Colonic mucosa (tissue), 4 donors: Measurements from ENCODE around the gene RPTOR. TPM values are rescaled to one million over a fixed set of nuclear protein-coding genes. Genes with fewer than 3 reads are reported as not detected.

Experiments
- DNase-seq: peaks from one replicate; pipeline ENCODE4 v3.0.0-alpha.2; 2020
- H3K27ac ChIP-seq: fragments of 200-600 bp; one replicate; pipeline ENCODE4 v1.8.0; 2021
- H3K27me3 ChIP-seq: fragments of 200-600 bp; one replicate; pipeline ENCODE4 v1.8.0; 2021
- H3K36me3 ChIP-seq: fragments of 200-600 bp; one replicate; pipeline ENCODE4 v1.8.0; 2021
- H3K4me1 ChIP-seq: fragments of 200-600 bp; one replicate; pipeline ENCODE4 v1.8.0; 2021; ENCODE audit warnings: mild to moderate bottlenecking
- H3K4me3 ChIP-seq: fragments of 200-600 bp; one replicate; pipeline ENCODE4 v1.8.0; 2021
- H3K9ac ChIP-seq, 2 donors: one replicate each; pipeline ENCODE4 v1.7.0; 2013; ENCODE audit warnings: control low read depth in 2 of 2, low read depth in 2 of 2, low read length in 2 of 2
- H3K9me3 ChIP-seq: fragments of 200-600 bp; one replicate; pipeline ENCODE4 v1.8.0; 2021
- CTCF ChIP-seq: fragments of 200-600 bp; IDR thresholded peaks from one replicate; pipeline ENCODE4 v1.8.0; 2022; ENCODE audit warnings: antibody characterized with exemption, mild to moderate bottlenecking
- intact Hi-C: fragments of 100-400 bp; cut with DNase I; formaldehyde crosslinking; loops from one replicate; pipeline ENCODE4 v1.14.1; 2022
- total RNA-seq, 2 donors: library from RNA; stranded (reverse); fragmentation: NEBNext Ultra II Directional in 1 of 2; extraction: Animal tissue kit (Norgen Biotek cat#: 25700) in 1 of 2; gene quantifications; one replicate each; pipeline ENCODE4 v1.2.1, GENCODE V29; 2021
- donor health status: healthy.
- donor health status: DM: no; HTN: no; CAD: no.
- donor health status: DM: no; HTN: no; CAD: no.

The RPTOR gene
- total RNA-seq, 2 donors from 2014 or later: 21.2 to 39.6 TPM

- no peak overlapping the region for H3K4me3 ChIP-seq
- H3K9ac ChIP-seq: no peak overlapping the region
- H3K27me3 ChIP-seq: no peaks in the 10 kb centered on the region
- no peaks in the 10 kb centered on the region for H3K36me3 ChIP-seq
- TF ChIP-seq CTCF: no peak
- intact Hi-C loops: no loop called here
- no peak overlapping the region for H3K27ac ChIP-seq
- no peak for DNase-seq
- no peaks in the 10 kb centered on the region for H3K4me1 ChIP-seq
- no peaks in the 10 kb centered on the region for H3K9me3 ChIP-seq
These were observed 101.7 kb downstream of the RPTOR start for GRCh38 chr17:80646328-80646727.

GRCh38 chr17:80647746-80648145, 103.1 kb downstream of the RPTOR start:
- intact Hi-C loops: no loop called here
- Histone ChIP-seq H3K9me3 (no peaks in the 10 kb centered on the region), H3K27me3 (no peaks in the 10 kb centered on the region), H3K4me3 (no peak overlapping the region), H3K4me1 (no peaks in the 10 kb centered on the region), H3K27ac (no peak overlapping the region), H3K36me3 (no peaks in the 10 kb centered on the region), H3K9ac (no peak overlapping the region)
- no peak for TF ChIP-seq CTCF
- DNase-seq: no peak

GRCh38 chr17:80649200-80649644, 104.6 kb downstream of the RPTOR start:
- no peak for DNase-seq
- H3K9ac ChIP-seq: no peak overlapping the region
- H3K4me1 ChIP-seq: no peaks in the 10 kb centered on the region
- H3K27me3 ChIP-seq: no peaks in the 10 kb centered on the region
- H3K4me3 ChIP-seq: no peak overlapping the region
- no peaks in the 10 kb centered on the region for H3K9me3 ChIP-seq
- intact Hi-C loops: no loop called here
- H3K27ac ChIP-seq: no peak overlapping the region
- no peaks in the 10 kb centered on the region for H3K36me3 ChIP-seq
- TF ChIP-seq CTCF: no peak

GRCh38 chr17:80649672-80650330, 105.2 kb downstream of the RPTOR start:
- no peak for TF ChIP-seq CTCF
- H3K36me3 ChIP-seq: no peaks in the 10 kb centered on the region
- H3K9ac ChIP-seq: no peak overlapping the region
- H3K9me3 ChIP-seq: no peaks in the 10 kb centered on the region
- DNase-seq: no peak
- H3K4me3 ChIP-seq: no peak overlapping the region
- no peaks in the 10 kb centered on the region for H3K27me3 ChIP-seq
- no peak overlapping the region for H3K27ac ChIP-seq
- intact Hi-C loops: no loop called here
- no peaks in the 10 kb centered on the region for H3K4me1 ChIP-seq

GRCh38 chr17:80650331-80650672, 105.7 kb downstream of the RPTOR start:
- H3K9me3 ChIP-seq: no peaks in the 10 kb centered on the region
- no peak for TF ChIP-seq CTCF
- intact Hi-C loops: no loop called here
- no peak for DNase-seq
- no peak overlapping the region for H3K4me3 ChIP-seq
- no peaks in the 10 kb centered on the region for H3K27me3 ChIP-seq
- no peak overlapping the region for H3K27ac ChIP-seq
- no peaks in the 10 kb centered on the region for H3K4me1 ChIP-seq
- no peaks in the 10 kb centered on the region for H3K36me3 ChIP-seq
- no peak overlapping the region for H3K9ac ChIP-seq
